PC-9 (cell line): Measurements from ENCODE around the gene SLC25A28.

ENCODE experiments used
- EZH2 ChIP-seq: fragments of 200-600 bp; sonication (generic); IDR thresholded peaks from 2 replicates; pipeline ENCODE4 v1.8.0; 2017; ENCODE audit warnings: antibody characterized with exemption, low read depth
- TF ChIP-seq, protein P1 (sequence below): fragments of 200-600 bp; sonication (generic); conservative IDR thresholded peaks from 2 replicates; pipeline ENCODE4 v1.6.1; 2017; ENCODE audit warnings: mixed run types, antibody characterized with exemption, mild to moderate bottlenecking, moderate library complexity

DNA sequence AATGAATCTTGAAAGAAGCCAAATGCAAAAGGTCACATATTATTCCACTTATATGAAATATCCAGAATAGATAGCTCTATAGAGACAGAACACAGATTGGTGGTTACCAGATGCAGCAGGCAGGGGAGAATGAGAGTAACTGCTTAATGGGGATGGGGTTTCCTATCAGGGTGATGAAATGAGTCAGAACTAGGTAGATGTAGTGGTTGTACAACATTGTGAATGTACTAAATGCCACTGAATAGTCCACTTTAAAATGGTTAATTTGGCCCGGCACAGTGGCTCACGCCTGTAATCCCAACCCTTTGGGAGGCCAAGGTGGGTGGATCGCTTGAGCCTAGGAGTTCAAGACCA, 9.4 kb upstream of the SLC25A28 start:
- TF ChIP-seq, protein P1, sequence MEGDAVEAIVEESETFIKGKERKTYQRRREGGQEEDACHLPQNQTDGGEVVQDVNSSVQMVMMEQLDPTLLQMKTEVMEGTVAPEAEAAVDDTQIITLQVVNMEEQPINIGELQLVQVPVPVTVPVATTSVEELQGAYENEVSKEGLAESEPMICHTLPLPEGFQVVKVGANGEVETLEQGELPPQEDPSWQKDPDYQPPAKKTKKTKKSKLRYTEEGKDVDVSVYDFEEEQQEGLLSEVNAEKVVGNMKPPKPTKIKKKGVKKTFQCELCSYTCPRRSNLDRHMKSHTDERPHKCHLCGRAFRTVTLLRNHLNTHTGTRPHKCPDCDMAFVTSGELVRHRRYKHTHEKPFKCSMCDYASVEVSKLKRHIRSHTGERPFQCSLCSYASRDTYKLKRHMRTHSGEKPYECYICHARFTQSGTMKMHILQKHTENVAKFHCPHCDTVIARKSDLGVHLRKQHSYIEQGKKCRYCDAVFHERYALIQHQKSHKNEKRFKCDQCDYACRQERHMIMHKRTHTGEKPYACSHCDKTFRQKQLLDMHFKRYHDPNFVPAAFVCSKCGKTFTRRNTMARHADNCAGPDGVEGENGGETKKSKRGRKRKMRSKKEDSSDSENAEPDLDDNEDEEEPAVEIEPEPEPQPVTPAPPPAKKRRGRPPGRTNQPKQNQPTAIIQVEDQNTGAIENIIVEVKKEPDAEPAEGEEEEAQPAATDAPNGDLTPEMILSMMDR, result no peak
- TF ChIP-seq EZH2, result no peak
